Fibroblast of lung (primary cell): ENCODE measurements around the gene FOXD1. TPM values are rescaled to one million over a fixed set of nuclear protein-coding genes. Genes with fewer than 3 reads are reported as not detected.
"Not testable (repeated sequence)": the region's sequence is repeated elsewhere in the genome, so short reads cannot be mapped to it uniquely, and the experiment has no call there.

Experiments used
- DNase-seq, 2 donors: peaks; one replicate each; pipeline versions ENCODE4 v3.0.0 to v3.0.0-alpha.2; 2010; ENCODE audit warnings: low read depth in 2 of 2
- H2AFZ ChIP-seq: 2 replicates; pipeline ENCODE4 v1.5.1; 2012; ENCODE audit warnings: low read length, control low read depth, inconsistent platforms
- H3K27ac ChIP-seq: 2 replicates; pipeline ENCODE4 v1.5.1; 2011; ENCODE audit warnings: low read length, control low read depth; ENCODE audit not compliant: insufficient read depth
- H3K27me3 ChIP-seq: 2 replicates; pipeline ENCODE4 v1.5.1; 2011; ENCODE audit warnings: mild to moderate bottlenecking, low read length; ENCODE audit not compliant: control insufficient read depth, insufficient read depth
- H3K36me3 ChIP-seq: 2 replicates; pipeline ENCODE4 v1.5.1; 2011; ENCODE audit warnings: low read length; ENCODE audit not compliant: control insufficient read depth, insufficient read depth
- H3K4me1 ChIP-seq: 2 replicates; pipeline ENCODE4 v1.5.1; 2011; ENCODE audit warnings: low read length; ENCODE audit not compliant: control insufficient read depth, insufficient read depth; ENCODE audit errors: extremely low read depth
- H3K4me2 ChIP-seq: 2 replicates; pipeline ENCODE4 v1.5.1; 2011; ENCODE audit warnings: low read length, control low read depth; ENCODE audit not compliant: insufficient read depth; ENCODE audit errors: extremely low read depth
- H3K4me3 ChIP-seq, 4 experiments: fragments of 200-600 bp in 1 of 4; sonication (generic) in 1 of 4; replicated peaks in 1 of 4; 2 replicates each; pipeline ENCODE4 v1.5.1; 2011 to 2016; ENCODE audit warnings: low read length in 4 of 4, low read depth in 3 of 4, mild to moderate bottlenecking in 3 of 4, control low read depth in 2 of 4, inconsistent platforms in 1 of 4, mixed read lengths in 1 of 4; ENCODE audit not compliant: insufficient read depth in 1 of 4; ENCODE audit errors: control extremely low read depth in 1 of 4
- H3K79me2 ChIP-seq: 2 replicates; pipeline ENCODE4 v1.5.1; 2012; ENCODE audit warnings: mild to moderate bottlenecking, low read length, inconsistent platforms; ENCODE audit not compliant: control insufficient read depth, insufficient read depth
- H3K9ac ChIP-seq: 2 replicates; pipeline ENCODE4 v1.5.1; 2011; ENCODE audit warnings: mild to moderate bottlenecking, low read length, control low read depth; ENCODE audit not compliant: insufficient read depth
- H3K9me3 ChIP-seq: 2 replicates; pipeline ENCODE4 v1.5.1; 2012; ENCODE audit warnings: low read depth, low read length; ENCODE audit not compliant: control insufficient read depth, insufficient read depth
- H4K20me1 ChIP-seq: 2 replicates; pipeline ENCODE4 v1.5.1; 2011; ENCODE audit warnings: low read length; ENCODE audit not compliant: control insufficient read depth, insufficient read depth; ENCODE audit errors: extremely low read depth
- CTCF ChIP-seq, 2 donors: IDR thresholded peaks in 1 of 2; conservative IDR thresholded peaks in 1 of 2; 1 replicate in 1 of 2; 2 replicates in 1 of 2; pipeline ENCODE4 v1.5.1; 2011 to 2012; ENCODE audit warnings: low read length in 2 of 2, control low read depth in 1 of 2, inconsistent platforms in 1 of 2, low read depth in 1 of 2, mild to moderate bottlenecking in 1 of 2
- EZH2 ChIP-seq: IDR thresholded peaks from 2 replicates; pipeline ENCODE4 v1.5.1; 2012; ENCODE audit warnings: low read length, control low read depth, mild to moderate bottlenecking; ENCODE audit errors: missing control alignments
- polyA plus RNA-seq, 2 donors: library from polyadenylated mRNA; depleted of rRNA in 1 of 2; stranded (reverse) in 1 of 2; unstranded in 1 of 2; fragments of >200 nt; gene quantifications; 2 replicates each; pipeline ENCODE4 v1.2.1, GENCODE V29; 2011 to 2012; ENCODE audit warnings: missing spikeins in 1 of 2
- total RNA-seq: library from RNA; depleted of rRNA; stranded (reverse); fragments of >200 nt; gene quantifications from 2 replicates; pipeline ENCODE4 v1.2.1, GENCODE V29; 2014

Gene FOXD1
- total and polyA plus RNA-seq, 2 donors (not counting 1 experiment from before 2014, with no cell fraction given) = 1.5 to 8.7 TPM

- no peaks in the 10 kb centered on the region for H3K4me1 ChIP-seq
- no peaks in the 10 kb centered on the region for H4K20me1 ChIP-seq
- H2AFZ ChIP-seq = no peak overlapping the region
- no peak overlapping the region for H3K4me2 ChIP-seq
- no peak overlapping the region for H3K27ac ChIP-seq
- no peak overlapping the region for H3K4me3 ChIP-seq
- H3K36me3 ChIP-seq = no peaks in the 10 kb centered on the region
- no peak for TF ChIP-seq CTCF (conservative IDR thresholded peaks at IDR 0.05 in 1 of 2, IDR thresholded peaks at IDR 0.05 in 1 of 2; ENCODE audit: low read depth in 1 of 2, low read length in 2 of 2)
- no peak for TF ChIP-seq EZH2
- no peaks in the 10 kb centered on the region for H3K79me2 ChIP-seq
- H3K9me3 ChIP-seq = no peaks in the 10 kb centered on the region
- DNase-seq = no peak
- peaks cover 3% of the 10 kb centered on the region for H3K27me3 ChIP-seq
- no peak overlapping the region for H3K9ac ChIP-seq
These were observed 23.1 kb upstream of the FOXD1 start for GRCh38 chr5:73471654-73472053.

- Histone ChIP-seq H3K79me2 (no peaks in the 10 kb centered on the region), H3K4me3 (no peak overlapping the region), H3K9me3 (no peaks in the 10 kb centered on the region), H3K4me1 (no peaks in the 10 kb centered on the region), H3K27ac (no peak overlapping the region), H4K20me1 (no peaks in the 10 kb centered on the region), H3K9ac (no peak overlapping the region), H2AFZ (no peak overlapping the region), H3K36me3 (no peaks in the 10 kb centered on the region), H3K4me2 (no peak overlapping the region), H3K27me3 (peaks cover 6% of the 10 kb centered on the region)
- DNase-seq = no peak
- TF ChIP-seq CTCF (conservative IDR thresholded peaks at IDR 0.05 in 1 of 2, IDR thresholded peaks at IDR 0.05 in 1 of 2; ENCODE audit: low read depth in 1 of 2, low read length in 2 of 2) (no peak), EZH2 (no peak)
These were observed 21.3 kb upstream of the FOXD1 start for GRCh38 chr5:73469878-73470277.

GRCh38 chr5:73468638-73469037, 20.1 kb upstream of the FOXD1 start:
- not testable (repeated sequence) for DNase-seq, H3K27me3 ChIP-seq, H3K36me3 ChIP-seq, H3K79me2 ChIP-seq, H3K4me2 ChIP-seq, H3K9ac ChIP-seq, H3K4me1 ChIP-seq, H3K4me3 ChIP-seq, H3K27ac ChIP-seq, H4K20me1 ChIP-seq, H2AFZ ChIP-seq, H3K9me3 ChIP-seq
